PC-9 (cell line): ENCODE results near the gene PITX3. TPM values are rescaled to one million over a fixed set of nuclear protein-coding genes. Genes with fewer than 3 reads are reported as not detected.
A peak's percentile ranks its signal among the peaks of the same experiment; 100 is the strongest.

ENCODE experiments used
- BruUV-seq: library from RNA; stranded (reverse); fragments of 400-500 nt; replicated peaks from 2 replicates; lab custom pipeline; 2021; lab: Mats Ljungman, UMichigan
- CTCF ChIA-PET: fragments of 300-600 bp; sonication (Branson Sonifier 250); formaldehyde crosslinking; loops from one replicate; lab custom pipeline; 2022; ENCODE audit warnings: antibody characterized with exemption; lab: Charles Lee
- POLR2A ChIA-PET: fragments of 300-600 bp; sonication (Branson Sonifier 250); formaldehyde crosslinking; loops from one replicate; lab custom pipeline; 2022; ENCODE audit warnings: antibody characterized with exemption; ENCODE audit not compliant: unreplicated experiment; lab: Charles Lee
- DNase-seq, 2 experiments: peaks; one replicate each; pipeline versions ENCODE4 v3.0.0 to v3.0.0-alpha.2; 2015 to 2022; ENCODE audit warnings: mixed read lengths in 1 of 2
- H2AFZ ChIP-seq: fragments of 200-600 bp; sonication (generic); 2 replicates; pipeline ENCODE4 v1.8.1; 2017; ENCODE audit warnings: antibody characterized with exemption
- H3F3A ChIP-seq: fragments of 200-600 bp; sonication (generic); 2 replicates; pipeline ENCODE4 v1.8.1; 2017; ENCODE audit warnings: antibody characterized with exemption, mild to moderate bottlenecking, low read depth; ENCODE audit not compliant: insufficient read depth
- H3K27ac ChIP-seq: fragments of 200-600 bp; sonication (generic); 2 replicates; pipeline ENCODE4 v1.6.1; 2016; ENCODE audit warnings: mixed run types
- H3K27me3 ChIP-seq: fragments of 200-600 bp; sonication (generic); 2 replicates; pipeline ENCODE4 v1.6.1; 2016; ENCODE audit warnings: low read depth, mixed run types; ENCODE audit not compliant: insufficient read depth
- H3K36me3 ChIP-seq: fragments of 200-600 bp; sonication (generic); 2 replicates; pipeline ENCODE4 v1.6.1; 2016; ENCODE audit warnings: low read depth, mixed run types
- H3K4me1 ChIP-seq: fragments of 200-600 bp; sonication (generic); replicated peaks from 2 replicates; pipeline ENCODE4 v1.6.1; 2016; ENCODE audit warnings: mixed run types; ENCODE audit not compliant: insufficient read depth
- H3K4me2 ChIP-seq: fragments of 200-600 bp; sonication (generic); 2 replicates; pipeline ENCODE4 v1.6.1; 2017; ENCODE audit warnings: mixed run types
- H3K4me3 ChIP-seq: fragments of 200-600 bp; sonication (generic); 2 replicates; pipeline ENCODE4 v1.6.1; 2016; ENCODE audit warnings: mixed run types
- H3K79me2 ChIP-seq: fragments of 200-600 bp; sonication (generic); 2 replicates; pipeline ENCODE4 v1.6.1; 2017; ENCODE audit warnings: low read depth, mixed run types
- H3K9me2 ChIP-seq: fragments of 200-600 bp; sonication (generic); 2 replicates; pipeline ENCODE4 v1.8.1; 2017; ENCODE audit warnings: mild to moderate bottlenecking; ENCODE audit not compliant: insufficient read depth
- H3K9me3 ChIP-seq: fragments of 200-600 bp; sonication (generic); 2 replicates; pipeline ENCODE4 v1.8.1; 2016; ENCODE audit warnings: low read depth; ENCODE audit not compliant: insufficient read depth
- H4K20me1 ChIP-seq: fragments of 200-600 bp; sonication (generic); 2 replicates; pipeline ENCODE4 v1.8.1; 2017; ENCODE audit not compliant: insufficient read depth
- EZH2 ChIP-seq: fragments of 200-600 bp; sonication (generic); IDR thresholded peaks from 2 replicates; pipeline ENCODE4 v1.8.0; 2017; ENCODE audit warnings: antibody characterized with exemption, low read depth
- intact Hi-C: fragments of 100-400 bp; cut with micrococcal nuclease; formaldehyde crosslinking; loops from one replicate; pipeline ENCODE4 v1.10.0; 2022; ENCODE audit not compliant: unreplicated experiment
- total RNA-seq: library from RNA; stranded (reverse); gene quantifications from 2 replicates; pipeline ENCODE4 v1.2.3, GENCODE V29; 2021
- TF ChIP-seq, protein P1 (sequence below): fragments of 200-600 bp; sonication (generic); conservative IDR thresholded peaks from 2 replicates; pipeline ENCODE4 v1.6.1; 2017; ENCODE audit warnings: mixed run types, antibody characterized with exemption, mild to moderate bottlenecking, moderate library complexity

Gene PITX3
- total RNA-seq, 1 experiment from 2014 or later = not detected

DNA sequence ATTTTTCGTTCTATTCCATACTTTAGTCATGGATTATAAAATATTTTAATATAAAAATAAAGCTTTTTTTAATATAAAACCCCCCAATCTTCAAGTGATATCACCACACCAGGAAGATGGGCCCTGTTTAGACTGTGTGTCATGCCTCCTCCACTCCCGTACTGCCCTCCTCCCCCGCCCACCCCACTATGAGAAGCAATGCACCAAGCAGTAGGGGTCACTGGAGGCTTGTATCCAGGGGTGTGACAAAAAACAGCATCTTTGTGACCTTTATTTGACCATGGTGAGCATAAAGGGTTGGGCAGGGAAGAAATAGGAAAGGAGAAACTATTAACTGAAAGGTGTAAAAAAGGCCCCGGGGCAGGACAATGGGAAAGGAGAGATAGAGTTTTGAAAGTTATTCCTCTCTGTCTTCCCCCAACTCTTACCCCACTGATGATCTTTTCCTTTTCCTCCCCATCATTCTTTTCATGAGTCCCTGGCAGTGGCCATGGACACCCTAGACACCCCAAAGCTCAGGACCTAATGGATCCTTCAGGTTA lies 3.5 kb downstream of the PITX3 start:
- H3K4me3 ChIP-seq = no peak overlapping the region
- H3K9me3 ChIP-seq = no peaks in the 10 kb centered on the region
- no TSS peak for BruUV-seq
- intact Hi-C loops = no loop called here
- no peak overlapping the region for H3K27ac ChIP-seq
- no peaks in the 10 kb centered on the region for H3K9me2 ChIP-seq
- no peaks in the 10 kb centered on the region for H4K20me1 ChIP-seq
- ChIA-PET CTCF (no interaction called here), POLR2A (no interaction called here)
- TF ChIP-seq, protein P1, sequence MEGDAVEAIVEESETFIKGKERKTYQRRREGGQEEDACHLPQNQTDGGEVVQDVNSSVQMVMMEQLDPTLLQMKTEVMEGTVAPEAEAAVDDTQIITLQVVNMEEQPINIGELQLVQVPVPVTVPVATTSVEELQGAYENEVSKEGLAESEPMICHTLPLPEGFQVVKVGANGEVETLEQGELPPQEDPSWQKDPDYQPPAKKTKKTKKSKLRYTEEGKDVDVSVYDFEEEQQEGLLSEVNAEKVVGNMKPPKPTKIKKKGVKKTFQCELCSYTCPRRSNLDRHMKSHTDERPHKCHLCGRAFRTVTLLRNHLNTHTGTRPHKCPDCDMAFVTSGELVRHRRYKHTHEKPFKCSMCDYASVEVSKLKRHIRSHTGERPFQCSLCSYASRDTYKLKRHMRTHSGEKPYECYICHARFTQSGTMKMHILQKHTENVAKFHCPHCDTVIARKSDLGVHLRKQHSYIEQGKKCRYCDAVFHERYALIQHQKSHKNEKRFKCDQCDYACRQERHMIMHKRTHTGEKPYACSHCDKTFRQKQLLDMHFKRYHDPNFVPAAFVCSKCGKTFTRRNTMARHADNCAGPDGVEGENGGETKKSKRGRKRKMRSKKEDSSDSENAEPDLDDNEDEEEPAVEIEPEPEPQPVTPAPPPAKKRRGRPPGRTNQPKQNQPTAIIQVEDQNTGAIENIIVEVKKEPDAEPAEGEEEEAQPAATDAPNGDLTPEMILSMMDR = no peak
- TF ChIP-seq EZH2 = no peak
- H3K4me1 ChIP-seq = 0 out of 2 replicates have a peak, but pooled peaks cover 7% of the 10 kb centered on the region
- DNase-seq = no peak
- no peaks in the 10 kb centered on the region; the same call in 1 of the 2 replicates for H3F3A ChIP-seq
- H3K27me3 ChIP-seq = no peaks in the 10 kb centered on the region
- no peak overlapping the region for H3K4me2 ChIP-seq
- H3K79me2 ChIP-seq = no peaks in the 10 kb centered on the region
- H3K36me3 ChIP-seq = no peaks in the 10 kb centered on the region
- no peak overlapping the region for H2AFZ ChIP-seq

DNA sequence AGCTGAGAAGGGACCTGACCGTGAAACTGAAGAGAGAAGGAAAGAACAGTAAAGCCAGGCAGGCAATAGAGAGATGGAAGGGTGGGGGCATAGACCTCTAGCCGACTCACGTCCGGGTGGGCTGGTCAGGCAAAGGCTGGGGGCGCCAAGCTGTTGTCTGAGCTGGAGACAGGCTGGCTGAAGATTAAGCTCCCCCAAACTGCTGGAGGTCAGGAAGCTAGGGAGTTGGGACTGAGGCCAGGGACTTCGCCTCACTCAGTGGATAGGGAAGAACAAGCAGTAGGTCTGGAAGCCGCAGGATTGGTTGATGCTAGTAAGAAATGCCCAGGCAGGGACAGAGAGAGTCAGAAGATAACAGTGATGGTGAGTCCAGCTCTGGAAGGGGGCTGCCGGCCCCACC lies 5.3 kb downstream of the PITX3 start:
- Histone ChIP-seq H4K20me1 (no peaks in the 10 kb centered on the region), H3K4me1 (0 out of 2 replicates have a peak, but pooled peaks cover 7% of the 10 kb centered on the region), H3K27me3 (no peaks in the 10 kb centered on the region), H3K4me2 (no peak overlapping the region), H2AFZ (no peak overlapping the region), H3K9me3 (no peaks in the 10 kb centered on the region), H3K36me3 (no peaks in the 10 kb centered on the region), H3K9me2 (no peaks in the 10 kb centered on the region), H3K27ac (no peak overlapping the region), H3K4me3 (no peak overlapping the region), H3K79me2 (no peaks in the 10 kb centered on the region), H3F3A (no peaks in the 10 kb centered on the region; the same call in 1 of the 2 replicates)
- no TSS peak for BruUV-seq
- CTCF ChIA-PET = interaction anchor here (0.6 to 0.7 kb wide), 2 partner anchors 434 to 933 kb away, joined by 6 to 7 read pairs; no protein-coding TSS in a partner anchor
- POLR2A ChIA-PET = interaction anchor here (0.8 kb wide), 1 partner anchor 84 kb away, joined by 4 read pairs; no protein-coding TSS in a partner anchor
- DNase-seq = no peak
- TF ChIP-seq, protein P1 = no peak
- TF ChIP-seq EZH2 = no peak
- intact Hi-C loops = no loop called here

DNA sequence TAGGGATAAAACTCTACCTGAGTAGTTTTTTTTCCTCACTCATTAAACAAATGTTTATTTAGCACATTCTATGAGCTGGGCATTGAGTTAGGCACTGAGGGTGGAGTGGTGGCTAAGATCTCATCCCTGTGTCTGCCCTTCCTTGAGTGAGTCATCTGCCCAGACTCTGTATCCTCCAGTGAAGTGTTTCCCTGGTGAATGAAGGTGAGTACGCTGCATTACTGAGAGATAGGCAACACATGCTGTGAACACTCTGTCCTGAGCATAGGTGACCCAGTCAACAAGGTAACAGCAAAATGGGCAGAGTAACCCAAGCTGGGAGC lies 5.8 kb downstream of the PITX3 start:
- Histone ChIP-seq H3K4me2 (0 out of 2 replicates have a peak overlapping the region, but pooled peaks have one; percentile 6), H3K79me2 (no peaks in the 10 kb centered on the region), H3F3A (no peaks in the 10 kb centered on the region; the same call in 1 of the 2 replicates), H3K9me3 (no peaks in the 10 kb centered on the region), H3K4me3 (no peak overlapping the region), H2AFZ (no peak overlapping the region), H3K36me3 (no peaks in the 10 kb centered on the region), H3K27ac (no peak overlapping the region), H4K20me1 (no peaks in the 10 kb centered on the region), H3K4me1 (0 out of 2 replicates have a peak, but pooled peaks cover 7% of the 10 kb centered on the region), H3K9me2 (no peaks in the 10 kb centered on the region), H3K27me3 (no peaks in the 10 kb centered on the region)
- TF ChIP-seq, protein P1 = no peak
- no peak for TF ChIP-seq EZH2
- intact Hi-C loops = no loop called here
- BruUV-seq = no TSS peak
- DNase-seq = peak; percentile 25 to 76
- CTCF ChIA-PET = interaction anchor here (0.6 to 0.7 kb wide), 2 partner anchors 434 to 933 kb away, joined by 6 to 7 read pairs; no protein-coding TSS in a partner anchor
- POLR2A ChIA-PET = interaction anchor here (0.8 kb wide), 1 partner anchor 84 kb away, joined by 4 read pairs; no protein-coding TSS in a partner anchor
